Gastrocnemius medialis (tissue), 4 donors: ENCODE results near the gene NOVA2. TPM values are rescaled to one million over a fixed set of nuclear protein-coding genes. Genes with fewer than 3 reads are reported as not detected.

Source experiments
- ATAC-seq, 2 donors: fragments of 150-250 bp; one replicate each; pipeline ENCODE4 v1.9.1; 2016
- DNase-seq, 2 donors: peaks; one replicate each; pipeline ENCODE4 v3.0.0-alpha.2; 2019
- H3K27ac ChIP-seq, 4 donors: fragments of 200-600 bp; sonication (generic); 1 replicate in 1 of 4; 2 replicates in 3 of 4; pipeline ENCODE4 v1.5.1; 2016 to 2018; ENCODE audit warnings: mild to moderate bottlenecking in 2 of 4, moderate library complexity in 1 of 4
- H3K27me3 ChIP-seq, 3 donors: fragments of 200-600 bp; sonication (generic) in 2 of 3; 1 replicate in 1 of 3; 2 replicates in 2 of 3; pipeline versions ENCODE4 v1.5.1 to v1.6.0; 2016 to 2019; ENCODE audit warnings: mild to moderate bottlenecking in 1 of 3, moderate library complexity in 1 of 3
- H3K36me3 ChIP-seq, 2 donors: fragments of 200-600 bp; sonication (generic) in 1 of 2; one replicate each; pipeline ENCODE4 v1.5.1; 2017 to 2018
- H3K4me1 ChIP-seq, 2 donors: fragments of 200-600 bp; sonication (generic) in 1 of 2; one replicate each; pipeline ENCODE4 v1.5.1; 2016 to 2017; ENCODE audit warnings: mild to moderate bottlenecking in 2 of 2
- H3K4me3 ChIP-seq, 4 donors: fragments of 200-600 bp; sonication (generic) in 3 of 4; 1 replicate in 1 of 4; 2 replicates in 3 of 4; pipeline ENCODE4 v1.5.1; 2016 to 2019; ENCODE audit warnings: mild to moderate bottlenecking in 2 of 4
- H3K9me3 ChIP-seq, 3 donors: fragments of 200-600 bp; sonication (generic) in 2 of 3; 1 replicate in 1 of 3; 2 replicates in 2 of 3; pipeline ENCODE4 v1.5.1; 2016 to 2019
- CTCF ChIP-seq, 5 experiments: fragments of 450-650 bp in 3 of 5; fragments of 200-600 bp in 2 of 5; sonication (generic) in 2 of 5; IDR thresholded peaks in 4 of 5; conservative IDR thresholded peaks in 1 of 5; 1 replicate in 4 of 5; 2 replicates in 1 of 5; pipeline ENCODE4 v1.5.1; 2016 to 2019; ENCODE audit warnings: antibody characterized with exemption in 5 of 5, mild to moderate bottlenecking in 3 of 5, moderate library complexity in 3 of 5
- POLR2A ChIP-seq, 2 donors: fragments of 450-650 bp; IDR thresholded peaks; one replicate each; pipeline ENCODE4 v1.6.1; 2017; ENCODE audit warnings: antibody characterized with exemption in 2 of 2, mild to moderate bottlenecking in 2 of 2, moderate library complexity in 2 of 2
- in situ Hi-C, 4 donors: fragments of 200-750 bp; cut with MboI; loops; one replicate each; pipeline versions ENCODE4 v1.15.0 to v1.8.0; 2017; ENCODE audit warnings: low sequenced_read_pairs in 4 of 4
- intact Hi-C: fragments of 100-400 bp; cut with DNase I; formaldehyde crosslinking; loops from one replicate; pipeline ENCODE4 v1.15.1; 2023; ENCODE audit warnings: low total_unique reads
- total RNA-seq, 4 donors: library from RNA; depleted of rRNA; stranded (reverse); fragments of >200 nt; gene quantifications; one replicate each; pipeline versions ENCODE4 v1.1.0 to v1.2.3, GENCODE V29; 2016

Gene NOVA2
- total RNA-seq, 4 donors from 2014 or later: 0.44 to 1.1 (median 0.49) TPM

GRCh38 chr19:46014941-46015686, 41.4 kb upstream of the NOVA2 start:
- H3K27me3 ChIP-seq: peaks cover 38 to 42% (median 38%) of the 10 kb centered on the region in 3 donors
- peak overlapping the region; percentile 25 to 74 (median 66) for H3K4me3 ChIP-seq
- ATAC-seq: no peak
- peaks cover 0 to 15% of the 10 kb centered on the region in 2 donors for H3K4me1 ChIP-seq
- no peaks in the 10 kb centered on the region for H3K36me3 ChIP-seq
- TF ChIP-seq POLR2A (IDR thresholded peaks at IDR 0.05): no peak
- TF ChIP-seq CTCF (IDR thresholded peaks at IDR 0.05 in 4 of 5, conservative IDR thresholded peaks at IDR 0.05 in 1 of 5): no peak
- in situ Hi-C loops: no loop called here
- peak in 1 of 2 donors; percentile 26 for DNase-seq
- H3K27ac ChIP-seq: no peak overlapping the region
- intact Hi-C loops: loop anchor here (5.0 kb wide), 2 partner anchors 88 to 198 kb away; partner anchors contain the start of gene RSPH6A
- no peaks in the 10 kb centered on the region for H3K9me3 ChIP-seq

- H3K36me3 ChIP-seq: no peaks in the 10 kb centered on the region
- intact Hi-C loops (no loop called here), in situ Hi-C loops (no loop called here)
- no peak overlapping the region for H3K27ac ChIP-seq
- peaks cover 0 to 15% of the 10 kb centered on the region in 2 donors for H3K4me1 ChIP-seq
- TF ChIP-seq CTCF (IDR thresholded peaks at IDR 0.05 in 4 of 5, conservative IDR thresholded peaks at IDR 0.05 in 1 of 5): no peak
- no peak for TF ChIP-seq POLR2A (IDR thresholded peaks at IDR 0.05)
- ATAC-seq (no peak), DNase-seq (no peak)
- peak overlapping the region in 1 of 4 donors; percentile 64 for H3K4me3 ChIP-seq
- peaks cover 38 to 42% (median 38%) of the 10 kb centered on the region in 3 donors for H3K27me3 ChIP-seq
- no peaks in the 10 kb centered on the region for H3K9me3 ChIP-seq
These were observed 40.9 kb upstream of the NOVA2 start for GRCh38 chr19:46014534-46014933.

GRCh38 chr19:46009530-46010510, 36.2 kb upstream of the NOVA2 start:
- Histone ChIP-seq H3K36me3 (no peaks in the 10 kb centered on the region), H3K9me3 (no peaks in the 10 kb centered on the region), H3K27me3 (peaks cover 22 to 34% (median 25%) of the 10 kb centered on the region in 3 donors), H3K4me3 (no peak overlapping the region), H3K27ac (no peak overlapping the region), H3K4me1 (no peaks in the 10 kb centered on the region)
- DNase-seq (peak in 1 of 2 donors; percentile 30), ATAC-seq (peak in 1 of 2 donors; percentile 56)
- in situ Hi-C loops (no loop called here), intact Hi-C loops (no loop called here)
- peak; percentile 51 to 87 (median 82) for TF ChIP-seq CTCF (IDR thresholded peaks at IDR 0.05 in 4 of 5, conservative IDR thresholded peaks at IDR 0.05 in 1 of 5)
- no peak for TF ChIP-seq POLR2A (IDR thresholded peaks at IDR 0.05)

GRCh38 chr19:46006411-46006810, 32.7 kb upstream of the NOVA2 start:
- H3K9me3 ChIP-seq: no peaks in the 10 kb centered on the region
- DNase-seq: no peak
- no peak overlapping the region for H3K4me3 ChIP-seq
- intact Hi-C loops: no loop called here
- ATAC-seq: no peak
- H3K27ac ChIP-seq: no peak overlapping the region
- in situ Hi-C loops: no loop called here
- TF ChIP-seq POLR2A (IDR thresholded peaks at IDR 0.05) (no peak), CTCF (IDR thresholded peaks at IDR 0.05 in 4 of 5, conservative IDR thresholded peaks at IDR 0.05 in 1 of 5) (no peak)
- no peaks in the 10 kb centered on the region for H3K4me1 ChIP-seq
- no peaks in the 10 kb centered on the region for H3K27me3 ChIP-seq
- H3K36me3 ChIP-seq: no peaks in the 10 kb centered on the region
